NAMALWA (cell line): ENCODE measurements around the gene VDAC2.
"Not testable (repeated sequence)": the region's sequence is repeated elsewhere in the genome, so short reads cannot be mapped to it uniquely, and the experiment has no call there.

ENCODE experiments used
- DNase-seq: peaks from one replicate; pipeline ENCODE4 v3.0.0-alpha.2; 2015; ENCODE audit warnings: low spot score

The VDAC2 gene

DNA sequence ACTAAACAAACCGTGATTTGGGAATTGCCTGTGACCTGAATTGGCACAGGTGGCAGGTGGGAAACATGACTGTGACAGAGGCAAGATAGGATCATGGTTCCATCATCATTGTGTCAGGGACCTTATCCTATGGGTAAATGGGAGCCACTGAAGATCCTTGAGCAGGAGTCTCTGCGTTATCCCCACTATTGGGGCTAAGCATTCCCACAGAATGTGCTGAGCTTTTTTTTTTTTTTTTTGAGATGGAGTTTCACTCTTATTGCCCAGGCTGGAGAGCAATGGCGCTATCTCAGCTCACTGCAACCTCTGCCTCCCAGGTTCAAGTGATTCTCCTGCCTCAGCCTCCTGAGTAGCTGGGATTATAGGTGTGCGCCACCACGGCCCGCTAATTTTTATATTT lies 10.6 kb upstream of the VDAC2 start:
- DNase-seq: not testable (repeated sequence)

DNA sequence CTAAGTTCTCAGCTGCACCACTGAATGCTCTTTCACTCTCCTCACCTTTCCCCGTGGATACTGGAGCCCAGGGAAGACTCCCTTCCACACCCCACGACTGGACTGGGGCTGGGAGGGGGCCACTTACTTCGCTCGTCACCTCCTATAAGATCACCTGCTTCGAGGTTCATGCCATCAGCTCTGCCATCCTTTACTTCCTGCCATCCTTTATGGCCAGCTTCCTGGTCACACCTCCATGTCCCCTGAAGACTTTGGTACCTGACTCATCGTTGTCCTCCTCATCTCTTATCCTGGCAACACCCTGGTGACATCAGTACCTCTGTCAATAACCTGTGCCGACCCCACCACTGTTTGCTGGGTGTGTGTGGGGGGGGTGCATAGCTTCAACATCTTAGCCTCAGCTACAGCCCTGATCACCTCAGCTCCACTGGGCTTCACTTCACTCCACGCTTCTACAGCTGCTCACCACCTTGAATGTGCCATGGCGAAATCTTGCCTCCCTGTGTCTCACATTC lies 8.7 kb upstream of the VDAC2 start:
- DNase-seq: no peak

DNA sequence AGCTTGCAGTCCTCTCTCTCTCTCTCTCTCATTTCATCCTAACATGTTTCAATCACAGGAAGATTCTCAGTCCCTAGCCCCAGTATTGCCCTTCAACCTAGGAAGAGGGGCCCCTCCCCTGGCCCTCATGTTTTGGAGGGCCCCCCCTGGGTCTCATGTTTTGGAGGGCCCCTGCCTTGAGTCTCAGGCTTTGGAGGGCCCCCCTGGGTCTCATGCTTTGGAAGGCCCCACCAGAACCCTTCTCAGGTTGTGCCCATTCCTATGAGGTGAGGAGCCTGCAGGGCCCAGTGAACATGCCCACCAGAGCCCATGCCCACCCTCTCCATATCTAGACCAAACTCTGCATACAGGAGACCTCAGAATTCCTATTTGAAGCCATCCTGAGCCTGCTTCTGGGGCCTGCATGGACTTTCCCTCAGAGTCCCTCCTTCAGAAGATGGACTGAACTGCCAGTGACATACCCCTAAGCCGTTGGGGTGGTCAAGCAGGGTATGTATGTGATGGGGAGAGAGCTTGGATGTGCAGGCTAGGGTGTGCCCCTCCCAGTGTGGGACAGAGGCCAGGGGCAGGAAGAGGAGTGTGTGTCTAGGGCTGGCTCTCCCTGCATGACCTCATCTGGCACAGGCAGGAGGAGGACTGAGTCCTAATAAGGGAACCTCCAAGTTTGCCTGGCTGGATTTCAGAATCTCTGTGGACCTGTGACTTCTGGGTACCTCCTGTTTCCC lies 8.1 kb upstream of the VDAC2 start:
- DNase-seq: no peak

DNA sequence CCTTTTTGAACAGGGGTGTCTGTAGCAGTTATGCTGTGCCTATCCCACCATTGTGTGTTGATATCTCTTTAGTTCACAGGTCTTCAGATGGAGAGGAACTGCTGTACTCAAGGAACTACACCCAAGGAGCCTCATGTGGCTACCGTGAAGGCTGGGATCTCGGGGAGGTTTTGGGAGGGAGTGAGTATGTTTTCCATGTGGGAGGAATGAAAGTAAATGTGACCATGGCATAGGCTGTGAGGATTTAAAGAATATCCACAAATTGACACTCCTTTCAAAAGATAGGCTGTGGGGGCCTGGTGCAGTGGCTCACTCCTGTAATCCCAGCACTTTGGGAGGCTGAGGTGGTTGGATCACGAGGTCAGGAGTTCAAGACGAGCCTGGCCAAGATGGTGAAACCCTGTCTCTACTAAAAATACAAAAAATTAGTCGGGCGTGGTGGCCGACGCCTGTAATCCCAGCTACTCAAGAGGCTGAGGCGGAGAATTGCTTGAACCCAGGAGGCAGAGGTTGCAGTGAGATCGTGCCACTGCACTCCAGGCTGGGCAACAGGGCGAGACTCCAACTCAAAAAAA lies 7.5 kb upstream of the VDAC2 start:
- not testable (repeated sequence) for DNase-seq

DNA sequence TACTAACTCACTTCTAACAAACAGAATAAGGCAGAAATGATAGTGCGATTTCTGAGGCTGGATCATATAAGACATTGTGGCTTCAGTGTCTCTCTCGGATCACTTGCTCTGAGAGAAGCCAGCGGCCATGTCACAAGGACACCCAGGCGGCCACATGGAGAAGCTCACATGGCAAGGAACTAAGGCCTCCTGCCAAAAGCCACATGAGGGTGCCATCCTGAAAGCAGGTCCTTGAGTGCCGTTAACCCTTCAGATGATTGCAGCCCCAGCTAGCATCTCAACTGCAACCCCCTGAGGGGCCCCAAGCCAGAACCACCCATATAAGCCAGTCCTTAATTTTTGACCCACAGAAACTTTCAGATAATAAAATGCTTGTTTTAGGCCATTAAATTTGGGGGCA lies 6.9 kb upstream of the VDAC2 start:
- DNase-seq: no peak

DNA sequence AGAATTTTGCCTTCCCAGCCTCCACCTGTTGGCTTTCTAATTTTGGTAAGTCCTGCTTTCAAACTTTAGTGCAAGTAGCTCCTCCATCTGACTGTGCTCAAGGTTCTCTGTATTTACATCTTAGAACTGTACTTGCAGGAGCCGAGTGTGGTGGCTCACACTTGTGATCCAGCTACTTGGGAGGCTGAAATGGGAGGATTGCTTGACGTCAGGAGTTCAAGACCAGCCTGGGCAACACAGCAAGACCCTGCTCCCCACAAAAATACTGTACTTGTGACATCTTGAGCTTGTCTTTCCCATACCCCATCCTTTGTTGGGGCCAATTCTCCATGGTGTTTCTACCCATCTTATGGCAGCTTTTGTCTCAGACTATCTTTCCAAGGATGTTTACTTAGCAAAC lies 4.7 kb upstream of the VDAC2 start:
- no peak for DNase-seq

DNA sequence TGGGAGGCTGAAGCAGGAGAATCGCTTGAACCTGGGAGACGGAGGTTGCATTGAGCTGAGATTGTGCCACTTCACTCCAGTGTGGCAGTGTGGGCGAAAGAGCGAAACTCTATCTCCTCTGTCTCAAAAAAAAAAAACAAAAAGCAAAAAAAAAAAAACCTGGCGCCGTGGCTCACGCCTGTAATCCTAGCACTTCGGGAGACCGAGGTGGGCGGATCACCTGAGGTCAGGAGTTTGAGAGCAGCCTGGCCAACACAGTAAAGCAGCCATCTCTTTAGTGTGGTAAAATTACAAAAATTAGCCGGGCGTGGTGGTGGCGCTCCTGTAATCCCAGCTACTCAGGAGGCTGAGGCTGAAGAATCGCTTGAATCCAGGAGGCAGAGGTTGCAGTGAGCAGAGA lies 4.0 kb upstream of the VDAC2 start:
- DNase-seq: not testable (repeated sequence)

DNA sequence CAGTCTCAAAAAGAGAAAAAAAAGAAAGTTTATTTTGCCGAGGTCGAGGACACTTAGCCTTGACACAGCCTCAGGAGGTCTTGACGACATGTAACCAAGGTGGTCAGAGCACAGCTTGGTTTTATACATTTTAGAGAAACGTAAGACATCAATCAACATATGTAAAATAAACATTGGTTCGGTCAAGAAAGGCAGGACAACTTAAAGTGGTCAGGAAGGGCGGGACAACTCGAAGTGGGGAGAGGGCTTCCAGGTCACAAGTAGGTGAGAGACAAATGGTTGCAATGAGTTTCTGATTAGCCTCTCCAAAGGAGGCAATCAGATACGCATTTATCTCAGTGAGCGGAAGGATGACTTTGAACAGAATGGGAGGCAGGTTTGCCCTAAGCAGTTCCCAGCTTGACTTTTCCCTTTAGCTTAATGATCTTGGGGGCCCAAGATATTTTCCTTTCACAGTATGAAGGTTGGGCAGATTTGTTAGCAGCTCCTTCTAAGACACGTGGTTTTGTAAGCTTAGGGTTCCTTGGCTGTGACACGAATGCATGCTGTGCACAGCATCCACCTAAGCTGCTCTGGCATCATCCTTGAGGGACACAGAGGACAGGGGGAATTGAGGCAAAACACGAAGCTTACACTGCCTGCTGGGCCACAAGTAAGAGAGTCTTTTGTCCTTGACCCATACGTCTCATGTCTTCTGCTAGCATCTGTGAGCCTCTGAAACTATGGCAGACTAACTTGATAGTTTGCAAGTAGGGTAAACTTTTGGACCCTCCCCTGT lies 3.3 kb upstream of the VDAC2 start:
- no peak for DNase-seq

DNA sequence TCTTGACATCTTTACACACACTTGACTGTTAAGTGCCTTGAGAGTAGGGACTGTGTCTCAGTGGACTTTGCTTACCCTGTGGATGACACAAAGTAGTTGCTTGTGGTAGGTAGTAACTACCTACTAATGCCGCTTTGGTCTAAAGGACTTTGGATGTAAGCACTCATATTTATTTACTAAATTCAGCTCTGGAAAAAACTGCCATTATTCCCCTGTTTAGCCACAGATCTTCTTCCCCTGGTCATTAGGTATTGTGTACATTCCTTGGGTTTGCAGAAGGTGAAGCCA lies 2.8 kb upstream of the VDAC2 start:
- no peak for DNase-seq

DNA sequence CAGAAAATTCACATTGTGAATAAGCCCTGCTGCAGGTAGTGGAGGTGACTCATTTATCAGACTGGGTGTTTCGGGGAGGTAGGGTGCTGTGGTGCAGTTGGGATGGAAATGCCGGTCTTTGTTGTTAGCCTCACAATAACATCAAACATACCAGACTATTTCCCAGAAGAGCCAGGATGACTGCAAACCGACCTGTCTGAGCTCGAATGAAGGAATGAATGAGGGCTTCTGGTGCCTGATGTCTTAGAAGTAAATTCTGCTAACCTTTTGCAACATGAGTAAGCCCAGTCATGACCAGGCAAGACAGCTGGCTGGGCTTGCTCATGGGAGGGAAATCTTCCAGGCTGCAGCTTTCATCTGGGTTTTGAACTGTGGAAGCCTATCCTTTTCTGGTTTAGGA lies 2.4 kb upstream of the VDAC2 start:
- no peak for DNase-seq

DNA sequence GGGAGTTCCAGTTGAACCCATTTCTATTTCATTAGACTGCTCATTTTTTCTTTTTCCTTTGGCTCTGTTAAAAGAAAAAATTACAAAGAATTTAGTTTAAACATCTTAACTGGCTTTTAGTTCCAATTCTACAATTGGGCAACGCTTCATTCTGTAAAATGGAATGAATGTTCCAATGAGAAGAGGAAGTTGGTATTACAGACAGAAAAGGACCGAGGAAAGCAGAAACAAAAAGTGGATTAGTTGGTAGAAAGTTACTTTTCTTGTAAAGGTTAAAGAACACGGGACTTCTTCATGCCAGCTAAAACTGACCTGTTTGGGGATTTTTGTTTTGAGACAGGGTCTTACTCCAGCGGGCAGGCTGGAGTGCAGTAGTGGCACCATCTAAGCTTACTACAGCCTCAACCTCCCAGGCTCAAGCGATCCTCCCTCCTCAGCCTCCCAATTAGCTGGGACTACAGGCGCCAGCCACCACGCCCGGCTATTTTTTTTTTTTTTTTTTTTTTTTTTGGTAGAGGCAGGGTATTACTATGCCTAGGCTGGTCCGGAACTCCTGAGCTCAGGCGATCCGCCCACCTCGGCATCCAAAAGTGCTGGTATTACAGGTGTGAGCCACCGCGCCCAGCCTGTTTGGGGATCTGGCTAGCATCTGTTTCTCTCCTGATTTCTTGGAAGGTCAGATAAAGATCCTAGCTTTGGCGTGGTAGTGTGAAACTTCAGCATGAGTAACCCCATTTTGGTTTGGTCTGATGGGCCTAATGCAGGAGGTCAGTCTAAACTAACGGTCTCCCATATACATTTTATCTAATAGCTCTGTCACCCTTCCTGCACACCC lies 1.3 kb upstream of the VDAC2 start:
- no peak for DNase-seq

DNA sequence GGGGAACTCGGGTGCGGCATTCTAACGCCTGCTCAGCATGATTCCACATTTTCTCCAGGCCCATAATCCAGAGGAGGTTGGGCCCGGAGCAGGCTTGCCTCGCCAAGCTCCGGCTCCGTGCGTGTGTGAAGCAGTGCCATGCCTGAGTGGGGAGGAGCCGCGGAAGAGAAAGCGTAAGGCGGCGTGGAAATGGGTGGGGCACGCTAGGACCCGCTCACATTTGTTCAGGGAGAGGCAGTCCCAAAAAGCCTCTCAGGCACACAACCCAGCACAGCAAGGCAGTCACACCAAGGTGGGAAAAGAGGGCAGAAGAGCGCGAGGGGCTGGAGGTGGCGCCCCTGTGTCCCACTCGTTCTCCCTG lies 695 bp upstream of the VDAC2 start:
- DNase-seq: no peak

DNA sequence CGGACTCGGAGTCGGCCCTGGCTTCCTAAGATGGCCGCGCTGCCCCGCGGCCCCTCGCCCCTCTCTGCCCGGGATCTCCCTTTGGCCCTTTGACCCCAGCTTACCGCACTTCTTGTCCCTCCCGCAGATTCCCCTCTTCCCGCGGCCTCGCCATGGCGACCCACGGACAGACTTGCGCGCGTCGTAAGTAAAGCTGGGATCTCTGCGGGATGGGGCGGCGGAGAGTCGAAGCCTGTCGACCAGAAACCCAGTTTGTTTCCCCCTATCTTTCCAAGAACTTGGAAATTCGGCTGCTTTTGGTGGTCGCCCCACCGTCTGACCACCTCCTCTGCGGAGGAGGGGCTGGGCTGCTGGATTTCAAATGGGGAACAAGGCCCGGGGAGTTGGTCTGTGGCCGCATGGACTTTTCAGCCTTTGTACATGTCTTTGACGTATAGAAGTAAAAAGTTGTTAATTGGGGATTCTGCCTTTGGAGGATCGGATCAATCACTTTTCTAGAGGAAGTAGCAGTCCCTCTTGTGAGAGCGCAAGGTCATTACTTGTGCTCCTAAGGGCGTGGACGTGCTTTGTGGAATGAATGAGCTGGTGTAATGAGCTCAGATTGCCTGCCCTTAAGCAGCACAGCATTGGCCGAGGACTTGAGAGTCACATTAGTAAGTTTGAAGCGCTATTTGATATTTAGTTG lies 553 bp downstream of the VDAC2 start:
- peak; percentile 45 for DNase-seq

DNA sequence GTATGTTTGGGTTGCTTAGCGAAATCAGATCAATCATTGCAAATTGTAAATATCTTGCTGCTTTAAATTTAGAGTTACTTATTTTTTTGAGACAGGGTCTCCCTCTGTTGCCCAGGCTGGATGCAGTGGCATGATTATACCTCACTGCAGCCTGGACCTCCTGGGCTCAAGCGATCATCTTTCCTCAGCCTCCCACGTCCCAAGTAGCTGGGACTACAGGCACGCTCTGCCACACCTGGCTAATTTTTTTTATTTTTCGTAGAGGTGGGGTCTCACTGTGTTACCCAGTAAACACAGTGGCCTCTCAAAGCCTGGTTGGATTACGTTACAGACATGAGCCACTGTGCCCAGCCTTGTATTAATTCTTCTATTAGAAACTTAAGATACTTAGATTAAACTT lies 1.7 kb downstream of the VDAC2 start:
- DNase-seq: no peak

DNA sequence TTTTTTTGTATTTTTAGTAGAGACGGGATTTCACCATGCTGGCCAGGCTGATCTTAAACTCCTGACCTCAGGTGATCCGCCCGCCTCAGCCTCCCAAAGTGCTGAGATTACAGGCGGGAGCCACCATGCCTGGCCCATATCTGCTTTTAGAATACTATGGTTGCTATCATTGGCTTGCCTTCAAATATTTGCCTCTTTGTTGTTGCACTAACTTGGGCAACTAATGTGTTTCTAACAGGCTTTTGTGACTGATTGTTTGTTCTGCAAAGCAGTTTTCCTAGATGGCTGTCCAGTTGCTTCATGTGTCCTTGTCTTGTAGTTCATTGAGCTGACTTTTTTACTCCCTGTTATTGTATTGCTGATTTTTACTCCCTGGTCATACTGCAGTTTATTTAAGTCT lies 9.7 kb downstream of the VDAC2 start:
- DNase-seq: no peak

DNA sequence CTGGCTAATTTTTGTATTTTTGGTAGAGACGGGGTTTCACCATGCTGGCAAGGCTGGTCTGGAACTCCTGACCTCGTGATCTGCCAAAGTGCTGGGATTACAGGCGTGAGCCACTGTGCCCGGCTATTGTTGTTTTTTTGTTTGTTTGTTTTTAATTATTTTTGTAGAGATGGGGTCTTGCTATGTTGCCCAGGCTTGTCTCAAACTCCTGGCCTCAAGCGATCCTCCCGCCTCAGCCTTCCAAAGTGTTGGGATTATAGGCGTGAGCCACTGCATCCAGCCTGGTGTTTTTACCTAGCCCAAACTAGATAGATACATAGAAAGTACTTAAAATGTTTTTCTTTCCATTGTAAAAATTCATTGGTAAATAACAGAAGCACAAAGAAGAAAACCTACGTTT lies 10.9 kb downstream of the VDAC2 start:
- DNase-seq: not testable (repeated sequence)

DNA sequence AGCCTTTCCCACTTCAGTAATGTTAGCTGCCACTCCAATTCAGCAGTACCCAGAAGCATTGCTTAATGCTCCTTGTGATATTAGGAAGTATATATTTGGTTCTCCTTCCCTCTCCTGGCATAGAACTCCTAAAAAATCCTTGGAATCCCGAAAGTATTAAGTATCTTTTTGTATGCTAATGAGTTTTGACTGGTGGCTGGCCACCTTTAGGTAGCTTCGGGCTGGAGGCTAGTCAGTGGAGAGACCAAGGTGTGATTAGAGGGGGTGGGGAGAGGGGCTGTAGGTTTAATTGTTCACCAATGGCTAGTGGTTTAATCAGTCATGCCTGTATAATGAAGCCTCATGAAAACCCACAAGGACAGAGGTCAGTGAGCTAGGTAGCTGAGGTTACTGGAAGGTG lies 12.9 kb downstream of the VDAC2 start:
- no peak for DNase-seq

DNA sequence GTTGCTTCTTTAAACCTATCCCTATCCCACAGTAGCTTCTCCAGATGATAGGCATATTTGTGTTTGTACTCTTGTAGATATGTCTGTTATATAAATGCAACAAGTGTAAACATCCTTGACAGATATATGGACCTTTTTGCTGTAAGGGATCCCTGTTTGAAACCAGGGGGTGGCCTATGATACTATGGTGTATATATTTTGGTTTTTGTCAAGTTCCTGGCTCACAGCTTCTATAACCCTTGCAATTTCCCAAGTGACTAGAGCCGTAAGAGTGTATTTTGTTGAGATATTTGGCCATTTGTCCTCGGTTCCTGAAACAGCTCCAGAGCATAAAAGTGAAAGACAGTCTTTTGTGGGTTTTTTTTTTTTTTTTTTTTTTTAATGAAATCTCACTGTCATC lies 15.5 kb downstream of the VDAC2 start:
- DNase-seq: no peak

DNA sequence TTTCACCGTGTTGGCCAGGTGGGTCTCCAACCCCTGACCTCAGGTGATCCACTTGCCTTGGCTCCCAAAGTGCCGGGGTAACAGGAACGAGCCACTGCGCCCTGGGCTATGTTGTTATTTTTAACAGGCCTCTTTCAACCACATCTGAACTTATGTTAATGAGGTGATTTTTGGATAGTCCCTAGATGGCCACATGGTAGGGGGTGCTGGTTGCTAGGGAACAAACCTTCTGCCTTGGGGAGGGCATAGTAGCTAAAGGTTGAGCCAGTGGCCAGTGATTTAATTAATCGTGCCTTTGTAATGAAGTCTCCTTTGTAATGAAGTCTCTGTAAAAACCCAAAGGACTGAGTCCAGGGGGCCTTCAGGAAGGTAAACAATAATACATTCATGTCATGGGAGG lies 16.1 kb downstream of the VDAC2 start:
- DNase-seq: no peak

DNA sequence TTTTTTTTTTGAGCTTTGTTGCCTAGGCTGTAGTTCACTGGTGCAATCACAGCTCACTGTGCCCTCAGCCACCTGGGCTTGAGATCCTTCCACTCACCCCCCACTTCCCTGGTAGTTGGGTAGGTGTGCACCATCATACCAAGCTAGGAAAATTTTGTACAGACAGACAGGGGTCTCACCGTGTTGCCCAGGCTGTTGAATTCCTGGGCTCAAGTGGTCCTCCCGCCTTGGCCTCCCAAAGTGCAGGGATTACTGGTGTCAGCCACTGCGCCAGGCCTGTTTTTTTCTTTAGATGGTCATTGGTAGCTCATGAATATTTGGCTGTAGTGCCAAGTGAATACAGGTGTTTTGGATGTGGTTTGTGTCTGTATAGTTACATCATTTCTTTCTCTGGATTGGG lies 17.7 kb downstream of the VDAC2 start:
- DNase-seq: no peak

DNA sequence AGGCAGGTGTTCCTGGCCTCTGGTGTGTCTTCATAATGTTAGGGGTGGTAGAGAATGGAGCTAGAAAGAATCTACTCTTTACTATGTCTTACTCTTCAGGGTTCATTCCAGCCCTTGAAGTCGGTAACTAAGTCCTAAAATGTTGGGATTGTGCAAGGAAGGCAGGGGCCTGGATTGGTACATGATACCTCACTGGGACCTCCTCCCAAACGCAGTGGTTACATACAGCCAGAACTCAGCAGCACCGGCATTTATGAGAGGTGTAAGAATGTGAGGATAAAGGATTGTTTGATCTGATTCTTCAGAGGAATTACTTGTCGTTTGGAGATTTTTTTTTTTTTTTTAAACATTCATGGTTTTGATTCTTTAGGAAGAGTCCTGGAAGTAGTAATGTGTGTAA lies 18.2 kb downstream of the VDAC2 start:
- no peak for DNase-seq

DNA sequence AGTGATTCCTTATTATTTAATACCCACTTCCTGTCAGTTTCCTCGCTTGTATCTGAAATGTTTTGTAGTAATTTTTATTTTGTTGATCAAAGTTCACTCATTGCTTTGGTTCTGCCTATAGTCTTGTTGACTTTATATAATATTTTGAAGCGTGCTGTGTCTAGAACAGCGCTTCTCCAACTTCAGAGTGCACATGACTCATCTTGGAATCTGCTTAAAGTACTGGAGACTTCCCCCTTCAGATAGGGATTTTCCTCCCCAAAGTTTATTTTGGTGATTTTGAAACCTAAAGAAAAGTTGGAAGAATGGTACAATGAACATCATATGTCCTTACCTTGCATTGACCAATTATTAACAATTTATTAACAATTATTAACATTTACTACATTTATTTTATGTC lies 19.4 kb downstream of the VDAC2 start:
- no peak for DNase-seq
